ENCODE results near the gene USP6.
"Not testable (repeated sequence)": the region's sequence is repeated elsewhere in the genome, so short reads cannot be mapped to it uniquely, and the experiment has no call there.

The USP6 gene

DNA sequence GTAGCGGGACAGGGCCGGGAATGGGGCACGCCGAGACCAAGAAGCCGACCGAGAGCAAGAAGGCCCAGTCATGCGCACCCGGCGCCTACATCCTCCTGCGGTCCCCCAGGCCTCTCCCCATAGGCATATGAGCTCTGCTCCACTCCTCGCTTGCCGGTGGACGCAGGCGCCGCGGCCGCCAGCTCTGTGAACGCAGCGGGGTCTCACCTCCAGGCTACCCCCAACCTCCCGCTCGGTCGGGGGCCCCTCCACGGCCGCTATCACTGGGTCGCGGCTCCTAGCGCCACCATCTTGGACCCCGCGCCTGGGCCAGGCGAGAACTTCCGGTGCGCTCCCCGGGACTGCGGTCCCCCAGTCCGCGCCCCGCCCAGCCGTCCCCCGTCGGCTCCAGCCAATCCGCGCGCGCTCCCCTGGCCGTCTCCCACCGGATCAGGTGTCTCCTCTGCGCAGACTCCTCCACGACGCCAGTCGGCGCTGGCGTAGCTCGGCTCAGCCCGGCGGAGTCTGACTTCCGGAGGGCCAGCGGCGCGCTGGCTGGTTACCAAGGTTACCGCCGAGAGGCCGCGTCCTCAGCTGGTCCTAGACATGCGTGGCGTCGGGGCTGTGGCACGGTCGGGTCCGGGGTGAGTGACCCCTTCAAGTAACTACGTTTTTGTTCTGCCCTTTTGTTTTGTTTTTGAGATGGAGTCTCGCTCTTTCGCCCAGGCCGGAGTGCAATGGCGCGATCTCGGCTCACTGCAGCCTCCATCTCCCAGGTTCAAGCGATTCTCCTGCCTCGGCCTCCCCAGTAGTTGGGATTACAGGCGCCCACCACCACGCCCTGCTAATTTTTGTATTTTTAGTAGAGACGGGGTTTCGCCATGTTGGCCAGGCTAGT lies 75.9 kb downstream of the USP6 start, which contains the start of gene ZNF594:
ZNF594 (minus strand) TSS at position 328 of the 877 bp plus-strand sequence. CDS start 7,612 bp downstream, outside the sequence.
- peak; percentile 92 to 97 for DNase-seq (ENCODE audit: low read depth in 2 of 2)

DNA sequence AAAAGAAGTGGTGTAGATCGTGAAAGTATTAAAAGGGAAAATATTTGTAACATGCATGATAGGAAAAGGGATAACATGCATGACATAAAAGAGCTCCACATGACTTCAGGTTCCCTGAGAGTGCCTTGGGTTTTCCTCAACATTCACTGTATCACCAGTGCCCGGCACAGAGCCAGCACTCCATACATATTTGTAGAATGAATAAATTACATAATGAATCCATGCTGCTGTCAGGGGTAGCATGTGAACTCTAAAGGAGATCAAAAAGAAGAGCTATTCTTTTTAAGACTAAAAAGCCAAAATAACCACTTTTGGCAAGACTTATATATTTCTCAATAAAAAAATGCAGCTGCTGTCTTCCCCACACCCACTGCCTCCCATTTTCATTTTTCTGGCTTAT lies 78.5 kb downstream of the USP6 start:
- DNase-seq (ENCODE audit: low read depth in 2 of 2) = no peak

DNA sequence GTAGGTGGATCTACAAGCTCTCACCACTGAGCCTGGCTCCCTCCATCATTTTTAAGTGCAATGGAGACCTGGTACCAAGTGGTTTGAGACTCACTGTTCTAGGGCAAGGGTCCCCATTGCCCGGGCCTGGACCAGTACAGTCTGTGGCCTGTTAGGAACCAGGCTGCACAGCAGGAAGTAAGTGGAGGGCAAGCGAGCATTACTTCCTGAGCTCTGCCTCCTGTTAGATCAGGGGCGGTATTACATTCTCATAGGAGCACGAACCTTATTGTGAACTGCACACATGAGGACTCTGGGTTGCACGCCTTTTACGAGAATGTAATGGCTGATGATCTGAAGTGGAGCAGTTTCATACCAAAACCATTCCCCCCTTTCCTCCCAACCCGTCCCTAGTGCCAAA lies 82.6 kb downstream of the USP6 start:
- no peak for DNase-seq (ENCODE audit: low read depth in 2 of 2)

- DNase-seq (ENCODE audit: low read depth in 2 of 2) = no peak
Observed at GRCh38 chr17:5200360-5200759, 84.5 kb downstream of the USP6 start.

- DNase-seq (ENCODE audit: low read depth in 2 of 2) = no peak
Observed at GRCh38 chr17:5201011-5201410, 85.2 kb downstream of the USP6 start.

DNA sequence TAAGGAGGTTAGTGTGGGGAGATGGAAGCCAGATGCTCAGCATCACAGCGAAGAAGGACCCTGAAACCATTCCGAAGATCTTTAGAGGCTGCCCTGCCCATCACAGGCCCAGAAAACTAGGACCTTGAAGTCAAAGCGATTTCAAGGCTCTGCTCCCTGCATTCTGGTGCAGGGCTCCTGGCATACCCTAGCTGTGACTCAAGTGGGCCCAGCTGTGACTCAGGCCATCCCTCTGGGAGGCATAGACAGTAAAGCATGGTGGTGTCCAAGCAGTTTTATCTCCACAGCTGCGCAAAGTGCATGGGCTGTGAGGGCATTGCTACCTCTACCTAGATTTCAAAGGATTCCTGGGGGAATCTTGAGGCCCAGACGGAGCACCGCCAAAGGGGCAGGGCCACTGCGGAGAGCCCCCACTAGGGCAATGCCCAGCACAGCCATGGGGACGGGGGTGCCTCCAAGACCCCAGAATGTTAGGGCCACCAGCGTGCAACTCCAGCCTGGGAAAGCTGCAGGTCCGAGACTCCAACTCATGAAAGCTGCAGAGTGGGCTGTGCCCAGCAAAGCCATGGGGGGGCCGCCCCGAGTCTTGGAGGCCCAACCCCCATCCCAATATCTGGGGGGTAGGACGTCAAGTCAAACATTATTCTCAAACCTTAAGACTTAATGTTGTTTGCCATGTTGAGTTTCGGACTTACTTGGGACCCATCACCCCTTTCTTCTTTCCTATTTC lies 87.5 kb downstream of the USP6 start:
- DNase-seq (ENCODE audit: low read depth in 2 of 2) = no peak

DNA sequence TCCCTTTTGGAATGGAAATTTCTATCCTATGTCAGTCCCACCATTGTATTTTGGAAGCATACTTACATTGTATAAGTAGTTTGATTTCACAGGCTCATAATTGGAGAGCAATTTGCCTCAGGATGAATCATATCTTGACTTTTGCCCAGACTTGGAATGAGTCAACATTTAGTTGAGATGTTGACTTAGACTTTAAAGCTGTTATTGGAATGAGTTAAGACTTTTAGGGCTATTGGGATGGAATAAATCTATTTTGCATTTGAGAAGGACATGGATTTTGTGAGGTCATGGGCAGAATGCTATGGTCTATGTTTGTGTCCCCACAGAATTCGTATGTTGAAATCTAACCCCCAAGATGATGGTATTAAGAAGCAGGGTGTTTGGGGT lies 88.1 kb downstream of the USP6 start:
- DNase-seq (ENCODE audit: low read depth in 2 of 2) = no peak

GRCh38 chr17:5209396-5209795 lies 93.6 kb downstream of the USP6 start:
- no peak for DNase-seq (ENCODE audit: low read depth in 2 of 2)

- DNase-seq (ENCODE audit: low read depth in 2 of 2) = no peak
Observed at GRCh38 chr17:5210091-5210490, 94.3 kb downstream of the USP6 start.

DNA sequence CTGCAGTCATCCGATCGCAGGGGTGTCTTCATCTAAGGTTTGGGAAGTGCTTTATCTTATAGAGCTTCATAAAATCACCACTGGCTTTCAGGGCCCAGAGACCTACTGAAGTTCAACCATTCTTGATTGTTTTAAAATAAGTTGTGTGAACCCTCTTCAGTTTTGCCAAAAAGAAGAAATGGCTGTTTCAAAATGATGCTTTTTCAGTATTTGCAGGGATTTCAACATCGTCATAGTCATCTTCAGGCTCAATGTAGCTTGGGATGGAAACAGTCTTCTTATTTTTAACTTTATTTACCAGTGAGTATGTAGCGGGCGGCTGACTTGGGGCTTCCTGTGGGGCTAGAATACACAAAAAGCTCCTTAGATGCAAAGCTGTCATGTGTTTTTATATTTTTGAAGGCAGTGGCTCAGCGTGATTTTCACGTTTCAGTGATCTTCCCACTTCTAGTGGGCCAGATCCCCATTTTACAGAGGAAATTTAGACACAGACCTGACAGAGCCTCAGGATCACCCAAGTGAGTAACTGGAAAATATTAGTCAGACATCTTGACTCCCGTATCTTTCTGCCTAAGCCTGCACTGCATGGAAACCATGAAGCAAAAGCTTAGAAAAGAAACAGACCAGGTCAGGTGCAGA lies 94.9 kb downstream of the USP6 start:
- DNase-seq (ENCODE audit: low read depth in 2 of 2) = no peak

- no peak for DNase-seq (ENCODE audit: low read depth in 2 of 2)
Observed at GRCh38 chr17:5211458-5211857, 95.6 kb downstream of the USP6 start.

DNA sequence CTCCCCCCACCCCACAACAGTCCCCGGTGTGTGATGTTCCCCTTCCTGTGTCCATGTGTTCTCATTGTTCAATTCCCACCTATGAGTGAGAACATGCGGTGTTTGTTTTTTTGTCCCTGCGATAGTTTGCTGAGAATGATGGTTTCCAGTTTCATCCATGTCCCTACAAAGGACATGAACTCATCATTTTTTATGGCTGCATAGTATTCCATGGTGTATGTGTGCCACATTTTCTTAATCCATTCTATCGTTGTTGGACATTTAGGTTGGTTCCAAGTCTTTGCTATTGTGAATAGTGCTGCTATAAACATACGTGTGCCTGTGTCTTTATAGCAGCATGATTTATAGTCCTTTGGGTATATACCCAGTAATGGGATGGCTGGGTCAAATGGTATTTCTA lies 101.7 kb downstream of the USP6 start:
- DNase-seq (ENCODE audit: low read depth in 2 of 2) = not testable (repeated sequence)

DNA sequence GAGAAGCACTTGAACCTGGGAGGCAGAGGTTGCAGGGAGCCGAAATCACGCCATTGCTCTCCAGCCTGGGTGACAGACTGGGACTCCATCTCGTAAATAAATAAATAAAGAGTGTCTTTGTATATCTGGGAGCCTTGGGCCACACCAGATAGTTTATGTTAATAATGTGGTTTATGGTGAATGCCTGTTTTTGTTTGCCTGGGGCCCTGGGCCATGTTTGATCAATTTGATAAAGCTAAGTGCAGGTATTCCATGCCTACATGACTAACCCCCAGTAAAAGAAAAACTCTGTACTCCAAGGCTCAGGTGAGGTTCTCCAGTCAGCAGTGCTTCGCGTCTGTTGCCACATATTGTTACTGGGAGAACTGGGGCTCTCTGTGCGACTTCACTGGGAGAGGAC lies 103.7 kb downstream of the USP6 start:
- DNase-seq (ENCODE audit: low read depth in 2 of 2) = no peak

- DNase-seq (ENCODE audit: low read depth in 2 of 2) = no peak
Observed at GRCh38 chr17:5220074-5220473, 104.2 kb downstream of the USP6 start.

DNA sequence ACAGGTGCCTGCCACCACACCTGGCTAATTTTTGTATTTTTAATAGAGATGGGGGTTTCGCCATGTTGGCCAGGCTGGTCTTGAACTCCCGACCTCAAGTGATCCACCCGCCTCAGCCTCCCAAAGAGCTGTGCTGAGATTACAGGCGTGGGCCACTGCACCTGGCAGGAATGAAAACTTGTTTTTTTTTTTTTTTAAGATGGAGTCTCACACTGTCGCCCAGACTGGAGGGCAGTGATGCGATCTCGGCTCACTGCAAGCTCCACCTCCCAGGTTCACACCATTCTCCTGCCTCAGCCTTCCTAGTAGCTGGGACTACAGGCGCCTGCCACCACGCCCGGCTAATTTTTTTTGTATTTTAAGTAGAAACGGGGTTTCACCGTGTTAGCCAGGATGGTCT lies 106.1 kb downstream of the USP6 start:
- DNase-seq (ENCODE audit: low read depth in 2 of 2) = not testable (repeated sequence)
